Choroid plexus epithelial cell (primary cell): ENCODE data around the gene MSRB1.
"Not testable (repeated sequence)": the region's sequence is repeated elsewhere in the genome, so short reads cannot be mapped to it uniquely, and the experiment has no call there.

Experiments used
- DNase-seq: peaks from one replicate; pipeline ENCODE4 v3.0.0-alpha.2; 2010; ENCODE audit warnings: low read depth
- H3K4me3 ChIP-seq: 2 replicates; pipeline ENCODE4 v1.5.1; 2011; ENCODE audit warnings: low read depth, mild to moderate bottlenecking, control low read depth, low read length, moderate library complexity
- CTCF ChIP-seq: conservative IDR thresholded peaks from 2 replicates; pipeline ENCODE4 v1.5.1; 2011; ENCODE audit warnings: low read depth, mild to moderate bottlenecking, control low read depth, inconsistent platforms, low read length, moderate library complexity

The MSRB1 gene

DNA sequence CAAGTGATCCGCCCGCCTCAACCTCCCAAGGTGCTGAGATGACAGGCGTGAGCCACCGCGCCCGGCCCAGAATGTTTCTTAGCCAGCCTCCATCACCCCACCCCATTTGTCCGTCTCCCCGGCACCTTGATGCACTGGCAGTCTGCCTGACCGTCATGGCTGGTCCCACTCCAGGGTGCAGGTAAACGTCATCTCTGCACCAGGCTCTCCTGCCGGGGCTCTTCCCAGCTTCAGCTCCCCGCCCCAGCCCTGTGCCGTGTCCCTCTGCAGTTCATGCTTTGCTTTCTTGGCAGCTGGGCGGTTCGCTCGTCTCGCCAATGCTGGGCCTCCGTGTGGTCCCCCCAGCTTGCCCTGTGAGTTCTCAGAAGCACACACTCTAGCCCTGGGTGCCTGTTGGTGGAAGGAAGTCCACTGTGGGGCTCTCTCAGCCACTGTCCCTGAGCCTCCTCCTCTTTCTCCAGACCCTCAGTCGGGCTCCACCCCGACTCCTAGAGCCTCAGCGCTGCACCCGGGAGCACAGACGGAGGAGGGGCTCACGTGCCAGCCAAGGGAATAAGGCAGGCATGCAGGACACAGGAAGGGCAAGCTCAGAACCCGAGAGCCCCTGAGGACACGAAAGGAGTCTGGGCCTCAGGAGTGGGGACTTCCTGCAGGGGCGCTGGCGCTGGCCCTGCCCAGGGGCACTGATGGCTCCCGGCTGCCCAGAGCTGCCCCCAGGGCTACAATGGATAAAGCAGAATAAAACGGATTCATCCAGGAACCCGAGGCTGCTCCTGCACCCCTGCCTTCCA, 36.7 kb downstream of the MSRB1 start:
- no peak for DNase-seq
- no peak for TF ChIP-seq CTCF
- no peak overlapping the region for H3K4me3 ChIP-seq

- no peak for DNase-seq
- H3K4me3 ChIP-seq = no peak overlapping the region
- no peak for TF ChIP-seq CTCF
Observed at GRCh38 chr16:1903845-1904840, 38.9 kb downstream of the MSRB1 start.

- no peak for DNase-seq
- no peak for TF ChIP-seq CTCF
- H3K4me3 ChIP-seq = no peak overlapping the region
Observed at GRCh38 chr16:1903220-1903574, 39.8 kb downstream of the MSRB1 start.

GRCh38 chr16:1902547-1903219, 40.3 kb downstream of the MSRB1 start:
- H3K4me3 ChIP-seq = no peak overlapping the region
- TF ChIP-seq CTCF = no peak
- no peak for DNase-seq

GRCh38 chr16:1900452-1900774, 42.6 kb downstream of the MSRB1 start:
- no peak for TF ChIP-seq CTCF
- DNase-seq = no peak
- H3K4me3 ChIP-seq = no peak overlapping the region

- no peak for TF ChIP-seq CTCF
- no peak overlapping the region for H3K4me3 ChIP-seq
- DNase-seq = no peak
Observed at GRCh38 chr16:1899641-1900451, 43.2 kb downstream of the MSRB1 start.

- DNase-seq, H3K4me3 ChIP-seq: not testable (repeated sequence)
Observed at GRCh38 chr16:1897692-1898091, 45.3 kb downstream of the MSRB1 start.
